PC-3 (cell line): ENCODE results near the gene PRUNE1.

Source experiments
- CTCF ChIP-seq: fragments of 300-600 bp; sonication (generic); conservative IDR thresholded peaks from 2 replicates; pipeline ENCODE4 v1.5.1; 2017; ENCODE audit warnings: antibody characterized with exemption, low read depth, mild to moderate bottlenecking, low read length
- EZH2 ChIP-seq: fragments of 300-600 bp; sonication (generic); IDR thresholded peaks from one replicate; pipeline ENCODE4 v1.6.1; 2017; ENCODE audit warnings: antibody characterized with exemption, mild to moderate bottlenecking, low read length; ENCODE audit not compliant: unreplicated experiment
- EZH2phosphoT487 ChIP-seq: fragments of 300-600 bp; sonication (generic); IDR thresholded peaks from 2 replicates; pipeline ENCODE4 v1.6.1; 2018; ENCODE audit warnings: mild to moderate bottlenecking, antibody characterized with exemption, low read length, borderline replicate concordance

- TF ChIP-seq CTCF (no peak), EZH2phosphoT487 (no peak), EZH2 (no peak)
Observed at GRCh38 chr1:150981805-150982712, 26.2 kb upstream of the PRUNE1 start, which contains the start of gene ANXA9.
